ENCODE results near the gene CLIP1. TPM values are rescaled to one million over a fixed set of nuclear protein-coding genes. Genes with fewer than 3 reads are reported as not detected.

CLIP1 gene
- total and polyA plus RNA-seq, 2 donors, result 53.4 to 69.2 TPM

GRCh38 chr12:122245553-122245952 lies 176.9 kb downstream of the CLIP1 start:
- Histone ChIP-seq H3K36me3 (ENCODE audit: insufficient read depth) (no peaks in the 10 kb centered on the region), H3K27ac (ENCODE audit: low read depth) (no peak overlapping the region), H3K4me3 (ENCODE audit: low read depth, low read length) (no peak overlapping the region), H3K4me1 (ENCODE audit: insufficient read depth) (no peaks in the 10 kb centered on the region)
- no peak for DNase-seq (ENCODE audit: extremely low spot score)
- WGBS, result 95% methylated on average over 1 of the region's 1 CpG

GRCh38 chr12:122244565-122245371 lies 177.7 kb downstream of the CLIP1 start:
- H3K36me3 ChIP-seq (ENCODE audit: insufficient read depth), result peaks cover 2% of the 10 kb centered on the region
- no peak overlapping the region for H3K27ac ChIP-seq (ENCODE audit: low read depth)
- no peak overlapping the region for H3K4me3 ChIP-seq (ENCODE audit: low read depth, low read length)
- no peaks in the 10 kb centered on the region for H3K4me1 ChIP-seq (ENCODE audit: insufficient read depth)
- DNase-seq (ENCODE audit: extremely low spot score), result no peak
- 84% methylated on average over 11 of the region's 11 CpGs for whole genome bisulfite sequencing

- no peak overlapping the region for H3K27ac ChIP-seq (ENCODE audit: low read depth)
- H3K4me1 ChIP-seq (ENCODE audit: insufficient read depth), result no peaks in the 10 kb centered on the region
- peaks cover 2% of the 10 kb centered on the region for H3K36me3 ChIP-seq (ENCODE audit: insufficient read depth)
- no peak overlapping the region for H3K4me3 ChIP-seq (ENCODE audit: low read depth, low read length)
- DNase-seq (ENCODE audit: extremely low spot score), result no peak
- 83% methylated on average over 6 of the region's 6 CpGs for WGBS
These were observed 178.5 kb downstream of the CLIP1 start for GRCh38 chr12:122243965-122244364.

- no peaks in the 10 kb centered on the region for H3K4me1 ChIP-seq (ENCODE audit: insufficient read depth)
- DNase-seq (ENCODE audit: extremely low spot score), result no peak
- no peak overlapping the region for H3K4me3 ChIP-seq (ENCODE audit: low read depth, low read length)
- no peak overlapping the region for H3K27ac ChIP-seq (ENCODE audit: low read depth)
- peaks cover 6% of the 10 kb centered on the region for H3K36me3 ChIP-seq (ENCODE audit: insufficient read depth)
- 90% methylated on average over 5 of the region's 5 CpGs for WGBS
These were observed 183.6 kb downstream of the CLIP1 start for GRCh38 chr12:122238861-122239260.

GRCh38 chr12:122235741-122236140 lies 186.7 kb downstream of the CLIP1 start:
- Histone ChIP-seq H3K4me3 (ENCODE audit: low read depth, low read length) (no peak overlapping the region), H3K27ac (ENCODE audit: low read depth) (no peak overlapping the region), H3K4me1 (ENCODE audit: insufficient read depth) (no peaks in the 10 kb centered on the region), H3K36me3 (ENCODE audit: insufficient read depth) (peaks cover 8% of the 10 kb centered on the region)
- WGBS, result 91% methylated on average over 7 of the region's 7 CpGs
- no peak for DNase-seq (ENCODE audit: extremely low spot score)

GRCh38 chr12:122232691-122233090 lies 189.8 kb downstream of the CLIP1 start:
- DNase-seq (ENCODE audit: extremely low spot score), result no peak
- H3K4me3 ChIP-seq (ENCODE audit: low read depth, low read length), result no peak overlapping the region
- H3K4me1 ChIP-seq (ENCODE audit: insufficient read depth), result no peaks in the 10 kb centered on the region
- 95% methylated on average over 10 of the region's 10 CpGs for WGBS
- H3K36me3 ChIP-seq (ENCODE audit: insufficient read depth), result peaks cover 6% of the 10 kb centered on the region
- H3K27ac ChIP-seq (ENCODE audit: low read depth), result no peak overlapping the region

- DNase-seq (ENCODE audit: extremely low spot score), result no peak
These were observed 191.7 kb downstream of the CLIP1 start for GRCh38 chr12:122230798-122231197.

GRCh38 chr12:122228092-122228491 lies 194.4 kb downstream of the CLIP1 start:
- no peaks in the 10 kb centered on the region for H3K36me3 ChIP-seq (ENCODE audit: insufficient read depth)
- H3K27ac ChIP-seq (ENCODE audit: low read depth), result no peak overlapping the region
- WGBS, result 92% methylated on average over 5 of the region's 5 CpGs
- no peaks in the 10 kb centered on the region for H3K4me1 ChIP-seq (ENCODE audit: insufficient read depth)
- H3K4me3 ChIP-seq (ENCODE audit: low read depth, low read length), result no peak overlapping the region
- DNase-seq (ENCODE audit: extremely low spot score), result peak; percentile 46

More at GRCh38 chr12:122230798-122231197, 191.7 kb downstream of the CLIP1 start:
- H3K27ac ChIP-seq (ENCODE audit: low read depth), result no peak overlapping the region
- no peak overlapping the region for H3K4me3 ChIP-seq (ENCODE audit: low read depth, low read length)
- no peaks in the 10 kb centered on the region for H3K4me1 ChIP-seq (ENCODE audit: insufficient read depth)
- 81% methylated on average over 6 of the region's 6 CpGs for WGBS
- peaks cover 6% of the 10 kb centered on the region for H3K36me3 ChIP-seq (ENCODE audit: insufficient read depth)

GRCh38 chr12:122227341-122227740 lies 195.1 kb downstream of the CLIP1 start:
- Histone ChIP-seq H3K36me3 (ENCODE audit: insufficient read depth) (no peaks in the 10 kb centered on the region), H3K4me1 (ENCODE audit: insufficient read depth) (no peaks in the 10 kb centered on the region), H3K27ac (ENCODE audit: low read depth) (no peak overlapping the region), H3K4me3 (ENCODE audit: low read depth, low read length) (no peak overlapping the region)
- no peak for DNase-seq (ENCODE audit: extremely low spot score)
- 90% methylated on average over 17 of the region's 17 CpGs for WGBS

- WGBS, result 7% methylated on average over 55 of the region's 55 CpGs
- Histone ChIP-seq H3K4me1 (ENCODE audit: insufficient read depth) (no peaks in the 10 kb centered on the region), H3K27ac (ENCODE audit: low read depth) (no peak overlapping the region), H3K36me3 (ENCODE audit: insufficient read depth) (no peaks in the 10 kb centered on the region), H3K4me3 (ENCODE audit: low read depth, low read length) (peak overlapping the region; percentile 11)
- no peak for DNase-seq (ENCODE audit: extremely low spot score)
These were observed 195.9 kb downstream of the CLIP1 start for GRCh38 chr12:122226366-122227125.

GRCh38 chr12:122225683-122226365 lies 196.6 kb downstream of the CLIP1 start, which contains the start of gene DIABLO:
Gene DIABLO, minus strand, starts transcription at chr12:122226052. Its CDS starts 38 bp downstream, at chr12:122226014.
- Histone ChIP-seq H3K36me3 (ENCODE audit: insufficient read depth) (no peaks in the 10 kb centered on the region), H3K4me1 (ENCODE audit: insufficient read depth) (no peaks in the 10 kb centered on the region), H3K27ac (ENCODE audit: low read depth) (peak within 1 kb of the TSS; percentile 93), H3K4me3 (ENCODE audit: low read depth, low read length) (peak within 1 kb of the TSS; percentile 79)
- WGBS, result under 1% methylated on average over 74 of the region's 74 CpGs
- DNase-seq (ENCODE audit: extremely low spot score), result peak; percentile 97

Measured in urinary bladder (tissue), 4 donors.